Heart left ventricle (tissue), 16 donors: ENCODE results near the gene ZNF132. TPM values are rescaled to one million over a fixed set of nuclear protein-coding genes. Genes with fewer than 3 reads are reported as not detected.

ENCODE experiments used
- ATAC-seq, 4 donors: fragments of 200-7000 bp; cut with Tn5 transposase; one replicate each; pipeline ENCODE4 v1.9.1; 2020 to 2022; ENCODE audit warnings: moderate library complexity in 4 of 4, mild to moderate bottlenecking in 3 of 4, moderate number of reproducible peaks in 1 of 4
- DNase-seq, 5 donors: peaks; one replicate each; pipeline ENCODE4 v3.0.0-alpha.2; 2020
- H3K27ac ChIP-seq, 12 donors: fragments of 200-600 bp; sonication (generic) in 4 of 12; one replicate each; pipeline versions ENCODE4 v1.5.0 to v1.8.0; 2016 to 2022; ENCODE audit warnings: mild to moderate bottlenecking in 2 of 12
- H3K27me3 ChIP-seq, 9 donors: fragments of 200-600 bp; sonication (generic) in 2 of 9; one replicate each; pipeline versions ENCODE4 v1.5.1 to v1.8.0; 2016 to 2022; ENCODE audit warnings: mild to moderate bottlenecking in 3 of 9
- H3K36me3 ChIP-seq, 9 donors: fragments of 200-600 bp; sonication (generic) in 2 of 9; one replicate each; pipeline versions ENCODE4 v1.5.0 to v1.8.0; 2018 to 2022; ENCODE audit warnings: mild to moderate bottlenecking in 2 of 9
- H3K4me1 ChIP-seq, 12 donors: fragments of 200-600 bp; sonication (generic) in 4 of 12; one replicate each; pipeline versions ENCODE4 v1.5.0 to v1.8.0; 2016 to 2022; ENCODE audit warnings: mild to moderate bottlenecking in 3 of 12
- H3K4me3 ChIP-seq, 12 donors: fragments of 200-600 bp; sonication (generic) in 4 of 12; one replicate each; pipeline versions ENCODE4 v1.5.0 to v1.8.0; 2017 to 2022; ENCODE audit warnings: mild to moderate bottlenecking in 9 of 12, moderate library complexity in 4 of 12
- H3K9me3 ChIP-seq, 12 donors: fragments of 200-600 bp; sonication (generic) in 4 of 12; one replicate each; pipeline versions ENCODE4 v1.5.0 to v1.8.0; 2016 to 2022; ENCODE audit warnings: mild to moderate bottlenecking in 1 of 12
- CTCF ChIP-seq, 12 donors: fragments of 200-600 bp; sonication (generic) in 4 of 12; IDR thresholded peaks; one replicate each; pipeline versions ENCODE4 v1.5.0 to v1.8.0; 2018 to 2022; ENCODE audit warnings: antibody characterized with exemption in 12 of 12, mild to moderate bottlenecking in 5 of 12
- POLR2A ChIP-seq, 2 donors: fragments of 450-650 bp; IDR thresholded peaks; one replicate each; pipeline ENCODE4 v1.6.1; 2017; ENCODE audit warnings: antibody characterized with exemption in 2 of 2, mild to moderate bottlenecking in 2 of 2, moderate library complexity in 2 of 2
- WGBS, 4 donors: extraction: QIAGEN DNeasy Blood & Tissue Kit in 2 of 4; methylation state at CpG; one replicate each; pipeline versions ENCODE4 v1.1.5 to v1.1.7; 2013 to 2018; 5-methylcytosine and 5-hydroxymethylcytosine counted together
- intact Hi-C, 10 donors: fragments of 100-400 bp; cut with DNase I; formaldehyde crosslinking; loops; one replicate each; pipeline versions ENCODE4 v1.11.1 to v1.14.2; 2022
- polyA plus RNA-seq, 2 donors: library from polyadenylated mRNA; stranded (reverse); fragments of 200-250 nt; gene quantifications; one replicate each; pipeline ENCODE4 v1.2.3, GENCODE V29; 2013
- total RNA-seq, 9 donors: library from RNA; depleted of rRNA in 2 of 9; stranded (reverse); fragments of >200 nt in 2 of 9; fragmentation: NEBNext Ultra II Directional in 3 of 9; extraction: Animal tissue kit (Norgen Biotek cat#: 25700) in 3 of 9; gene quantifications; one replicate each; pipeline versions ENCODE4 v1.1.0 to v1.2.4, GENCODE V29; 2016 to 2023
- donor health status: ischemic (EF 13 %, LVEDD 7.1; RV severe dilation, severe dysfunction).
- donor health status: healthy with polysubstance abuse.
- donor health status: DM: no; HTN: yes; CAD: no.
- donor health status: DM: no; HTN: no; CAD: no.
- donor health status: ischemic (EF 25% LVEDD 6.9; RV normal size, moderate dysfunction).
- donor health status: ischemic (EF 25% LVEDD 5.7; RV mildly dilated, moderate dysfunction).
- donor health status: healthy.
- donor health status: DM: yes; HTN: yes; CAD: no.
- donor health status: ischemic (EF 35%, LVEDD 5.7; RV mildly dilated, moderate dysfunction).
- donor health status: nonischemic (EF 11% LVEDD 7.7; RV severe dilation, severe dysfunction).
- donor health status: DM: yes; HTN: yes; CAD: no.
- donor health status: PGD.
- donor health status: ischemic (EF 29% LVEDD 5.4; RV normal size, mild dysfunction).
- donor health status: nonischemic (EF 23%, LVEDD 6.1; RV moderate dilation, normal function).

The ZNF132 gene
- total and polyA plus RNA-seq, 11 donors = 1.7 to 6.7 (median 5.1) TPM

GRCh38 chr19:58401840-58402421 is 38.0 kb downstream of the ZNF132 start:
- Histone ChIP-seq H3K4me3 (peak overlapping the region; percentile 48 to 83 (median 64)), H3K4me1 (peaks cover 3 to 23% (median 13%) of the 10 kb centered on the region in 12 donors), H3K27me3 (peaks cover 2 to 12% (median 7%) of the 10 kb centered on the region in 9 donors), H3K27ac (peak overlapping the region in 4 of 12 donors; percentile 33 to 74 (median 63)), H3K36me3 (no peaks in the 10 kb centered on the region), H3K9me3 (no peaks in the 10 kb centered on the region)
- 26 to 34% (median 29%) methylated on average over 22 to 23 of the region's 23 CpGs for WGBS, 4 donors
- intact Hi-C loops = loop anchor here in 1 of 10 donors (1.0 to 2.0 kb wide), 2 partner anchors 15 to 21 kb away; partner anchors contain the start of genes RPS5 and ZNF837
- TF ChIP-seq CTCF (IDR thresholded peaks at IDR 0.05) = no peak
- no peak for TF ChIP-seq POLR2A (IDR thresholded peaks at IDR 0.05)
- no peak for DNase-seq
- ATAC-seq = no peak

DNA sequence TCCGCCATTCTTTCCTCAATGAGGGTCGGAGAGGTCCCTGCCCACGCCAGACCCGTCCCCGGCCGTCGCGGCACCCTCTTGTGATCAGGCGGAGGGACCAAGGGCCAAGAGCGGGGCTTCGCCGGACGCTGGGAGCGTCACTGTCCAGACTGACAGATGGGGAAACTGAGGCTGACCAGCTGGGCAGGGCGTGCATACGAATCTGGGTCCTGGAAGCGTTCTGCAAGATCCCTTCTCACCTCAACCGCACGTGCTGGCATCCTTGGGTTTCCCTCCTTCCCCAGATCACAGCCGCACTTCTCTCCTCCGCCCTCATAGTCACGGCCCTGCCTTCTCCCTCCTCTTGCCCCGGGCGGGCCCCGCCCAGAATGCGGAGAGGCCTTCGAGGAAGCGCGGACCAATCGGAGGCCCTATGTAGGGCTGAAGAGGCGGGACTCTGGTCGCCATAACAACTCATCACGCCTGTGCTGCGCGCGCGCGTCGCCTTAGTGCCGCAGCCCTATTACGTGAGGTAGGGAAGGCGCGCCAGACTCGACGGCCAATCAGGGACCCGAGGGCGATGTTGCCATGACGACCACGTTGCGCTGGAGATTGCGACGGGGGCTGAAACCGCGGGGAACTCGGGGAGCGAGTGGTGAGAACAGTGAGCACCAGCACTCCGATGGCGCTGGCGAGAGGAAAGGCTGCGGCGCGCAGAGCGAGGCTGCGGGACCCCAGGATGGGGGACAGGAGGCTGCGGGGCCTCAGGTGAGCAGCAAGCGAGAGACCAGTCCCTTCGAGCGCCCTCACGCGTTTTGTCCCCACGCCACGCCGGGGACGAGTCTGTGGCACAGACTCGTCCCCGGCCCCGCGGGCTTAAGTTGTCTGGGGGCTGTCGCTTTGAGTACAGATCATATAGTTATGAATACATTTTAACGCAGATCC is 38.8 kb downstream of the ZNF132 start:
- Histone ChIP-seq H3K27ac (peak overlapping the region in 9 of 12 donors; percentile 7 to 74 (median 60)), H3K27me3 (peaks cover 5 to 15% (median 13%) of the 10 kb centered on the region in 9 donors), H3K4me1 (peaks cover 3 to 26% (median 13%) of the 10 kb centered on the region in 12 donors), H3K36me3 (no peaks in the 10 kb centered on the region), H3K4me3 (peak overlapping the region; percentile 48 to 83 (median 64)), H3K9me3 (no peaks in the 10 kb centered on the region)
- DNase-seq (peak; percentile 99 to 100 (median 100)), ATAC-seq (peak; percentile 98 to 100 (median 100))
- 1 to 2% (median 2%) methylated on average over 49 to 80 of the region's 80 CpGs for WGBS, 4 donors
- peak in 1 of 2 donors; percentile 52 for TF ChIP-seq POLR2A (IDR thresholded peaks at IDR 0.05)
- TF ChIP-seq CTCF (IDR thresholded peaks at IDR 0.05) = peak in 3 of 12 donors; percentile 15 to 29 (median 24)
- intact Hi-C loops = loop anchor here in 1 of 10 donors (1.0 to 2.0 kb wide), 2 partner anchors 14 to 20 kb away; partner anchors contain the start of genes RPS5 and ZNF837

DNA sequence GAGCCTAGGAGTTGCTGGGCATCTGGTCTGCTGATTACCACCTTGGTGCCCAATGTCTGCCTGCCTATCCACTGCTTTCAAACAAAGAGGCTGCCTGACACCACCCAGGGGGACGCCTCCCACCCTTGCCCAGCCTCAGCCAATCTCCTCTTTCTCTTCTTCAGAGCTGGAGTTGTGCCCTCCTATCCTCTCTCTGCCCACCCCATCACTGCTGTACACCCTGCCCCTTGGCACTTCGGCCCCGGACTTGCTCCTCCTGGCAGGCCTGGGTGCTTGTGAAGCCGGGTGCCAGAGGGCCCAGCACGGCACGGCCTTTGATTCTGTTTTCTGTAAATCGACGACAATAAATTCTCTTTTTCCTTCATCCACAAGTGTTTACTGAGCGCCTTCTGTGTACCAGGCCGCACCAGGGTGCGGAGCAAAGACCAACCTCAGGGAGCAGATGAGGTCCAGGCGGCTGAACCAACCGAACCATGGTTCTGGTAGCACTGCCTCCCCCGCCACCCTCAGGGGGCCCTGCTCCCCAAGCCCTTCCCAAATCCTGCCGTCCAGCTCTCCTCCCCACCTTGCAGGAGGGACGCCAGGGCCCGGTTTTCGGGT is 39.5 kb downstream of the ZNF132 start:
- TF ChIP-seq POLR2A (IDR thresholded peaks at IDR 0.05) (no peak), CTCF (IDR thresholded peaks at IDR 0.05) (no peak)

More for the DNA sequence above, 39.5 kb downstream of the ZNF132 start:
- Histone ChIP-seq H3K27ac (peak overlapping the region in 6 of 12 donors; percentile 7 to 67 (median 45)), H3K36me3 (peaks cover 0 to under 1% (median 0%) of the 10 kb centered on the region in 9 donors), H3K4me1 (peaks cover 3 to 31% (median 14%) of the 10 kb centered on the region in 12 donors), H3K4me3 (peak overlapping the region; percentile 21 to 83 (median 64)), H3K9me3 (no peaks in the 10 kb centered on the region), H3K27me3 (peaks cover 5 to 22% (median 16%) of the 10 kb centered on the region in 9 donors)
- 56 to 63% (median 59%) methylated on average over 13 to 18 of the region's 18 CpGs for WGBS, 4 donors
- no peak for ATAC-seq
- intact Hi-C loops = loop anchor here in 1 of 10 donors (2.0 kb wide), 1 partner anchor 14 kb away; the partner anchor contains the start of gene RPS5
- DNase-seq = no peak
